RPMI7951 (cell line): ENCODE measurements around the gene SULT2A1. TPM values are rescaled to one million over a fixed set of nuclear protein-coding genes. Genes with fewer than 3 reads are reported as not detected.
"Not testable (repeated sequence)": the region's sequence is repeated elsewhere in the genome, so short reads cannot be mapped to it uniquely, and the experiment has no call there.

Source experiments
- DNase-seq: peaks from one replicate; pipeline ENCODE4 v3.0.0-alpha.2; 2012; ENCODE audit warnings: low read depth
- total RNA-seq: library from RNA; depleted of rRNA; stranded (reverse); fragments of >200 nt; shearing (Covaris generic); gene quantifications from 2 replicates; pipeline ENCODE4 v1.2.3, GENCODE V29; 2014; rRNA removed

Gene SULT2A1
- total RNA-seq, 1 experiment from 2014 or later, result not detected

DNA sequence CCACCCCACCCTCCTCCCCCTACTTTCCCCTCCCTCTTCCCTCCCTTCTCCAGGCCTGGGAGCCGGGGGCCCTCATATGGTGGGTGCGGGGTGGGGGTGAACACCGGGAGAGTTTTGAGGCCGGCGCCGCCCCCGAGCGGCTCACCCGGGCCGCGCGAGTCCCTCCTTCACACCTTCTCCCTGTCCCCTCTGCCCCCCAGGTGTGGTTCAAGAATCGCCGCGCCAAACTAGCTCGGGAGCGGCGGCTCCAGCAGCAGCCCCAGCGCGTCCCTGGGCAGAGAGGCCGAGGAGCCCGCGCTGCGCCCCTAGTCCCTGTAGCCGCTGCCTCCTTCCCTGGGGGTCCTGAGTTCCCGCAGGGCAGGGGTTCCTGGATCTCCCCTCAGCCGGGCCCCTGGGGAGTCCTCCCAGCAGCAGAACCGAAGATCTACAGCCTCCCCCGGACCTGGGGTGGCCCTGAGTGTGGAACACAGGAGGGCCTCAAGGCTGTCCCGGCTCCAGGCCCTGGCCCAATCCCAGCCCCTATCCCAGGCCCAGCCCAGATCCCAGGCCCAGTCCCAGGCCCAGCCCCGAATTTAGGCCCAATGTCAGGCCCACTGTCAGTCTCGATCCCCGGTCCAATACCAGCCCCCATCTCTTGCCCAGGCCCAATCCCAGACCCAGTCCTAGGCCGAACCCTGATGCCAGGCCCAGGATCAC is 25.4 kb downstream of the SULT2A1 start:
- DNase-seq, result no peak

DNA sequence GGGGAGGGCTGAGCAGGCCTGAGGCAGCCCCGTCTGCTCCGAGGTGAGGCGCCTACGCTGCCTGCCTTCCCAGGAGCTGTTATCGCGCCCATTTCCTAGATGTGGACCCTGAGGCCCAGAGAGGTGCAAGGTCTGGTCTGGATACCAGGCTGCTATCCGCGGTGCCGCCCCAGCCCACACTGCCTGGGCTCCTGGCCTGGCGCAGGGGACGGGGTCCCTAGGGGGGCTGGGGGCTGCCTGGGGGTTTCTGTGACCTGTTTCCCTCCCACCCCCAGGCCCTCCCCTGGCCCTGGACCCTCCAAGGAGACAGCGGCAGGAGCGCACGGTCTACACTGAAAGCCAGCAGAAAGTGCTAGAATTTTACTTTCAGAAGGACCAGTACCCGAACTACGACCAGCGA is 26.3 kb downstream of the SULT2A1 start:
- DNase-seq, result not testable (repeated sequence)

DNA sequence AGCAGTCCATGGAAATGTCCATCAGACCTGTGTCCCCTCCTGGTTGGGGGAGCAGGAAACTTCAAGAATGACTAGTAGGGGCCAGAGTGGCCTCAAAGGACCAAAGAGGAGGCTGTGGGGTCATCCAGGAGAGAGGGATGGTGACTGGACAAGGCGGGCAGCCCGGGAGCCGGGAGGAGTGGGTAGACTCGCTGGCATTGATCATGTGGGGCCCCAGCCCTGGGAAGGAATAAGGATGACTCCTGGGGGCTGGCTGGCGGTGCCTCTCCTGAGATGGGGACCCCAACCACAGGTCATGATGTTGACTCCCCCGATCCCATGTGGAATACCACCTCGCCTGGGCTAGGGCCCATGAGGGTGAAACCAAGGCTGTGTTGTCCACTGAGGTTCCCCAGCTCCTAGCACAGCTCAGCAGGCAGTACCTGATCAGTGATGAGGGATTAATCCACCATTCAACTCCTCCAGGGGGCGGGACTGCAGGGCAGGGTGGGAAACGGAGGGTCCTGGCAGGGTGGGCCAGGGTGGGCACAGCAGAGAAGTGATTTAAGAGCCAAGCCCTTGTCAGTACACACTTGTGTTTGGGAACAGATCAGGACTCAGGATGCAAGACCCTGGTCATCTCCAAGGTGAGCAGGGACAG is 27.3 kb downstream of the SULT2A1 start, which contains the start of gene TPRX2:
Gene TPRX2, plus strand, starts transcription at position 590 of the 640 bp plus-strand sequence. Its CDS starts 12 bp downstream, at position 602.
- not testable (repeated sequence) for DNase-seq

DNA sequence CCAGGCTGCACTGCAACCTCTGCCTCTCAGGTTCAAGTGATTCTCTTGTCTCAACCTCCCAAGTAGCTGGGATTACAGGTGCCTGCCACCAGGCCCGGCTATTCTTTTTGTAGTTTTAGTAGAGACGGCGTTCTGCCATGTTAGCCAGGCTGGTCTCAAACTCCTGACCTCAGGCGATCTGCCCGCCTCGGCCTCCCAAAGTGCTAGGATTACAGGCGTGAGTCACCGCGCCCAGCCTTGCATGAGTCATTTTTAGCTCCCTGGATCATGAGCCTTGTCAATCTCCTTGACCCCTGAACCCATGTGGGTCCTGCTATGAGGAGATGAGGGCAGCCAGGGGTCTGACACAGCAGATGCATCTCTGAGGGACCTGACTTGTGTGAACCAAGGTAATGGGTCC is 27.9 kb downstream of the SULT2A1 start:
- peak; percentile 67 for DNase-seq

DNA sequence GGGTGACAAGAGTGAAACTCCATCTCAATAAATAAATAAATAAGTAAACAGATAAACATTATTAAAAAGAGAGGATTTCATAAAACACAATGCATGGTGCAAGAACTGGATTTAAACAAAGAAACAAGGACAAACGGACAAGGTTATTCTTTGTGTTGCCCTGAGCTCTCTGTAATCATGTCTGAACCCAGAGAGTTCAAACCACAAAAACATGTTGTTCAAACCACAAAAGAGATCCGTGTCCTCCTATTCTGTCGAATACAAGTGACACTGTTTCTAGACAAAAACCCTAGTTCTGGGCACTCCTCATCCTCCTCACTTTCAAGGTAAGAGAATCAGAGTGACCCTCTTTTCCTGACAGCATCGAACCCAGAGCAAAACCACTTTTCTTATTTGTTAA is 31.7 kb downstream of the SULT2A1 start:
- no peak for DNase-seq

DNA sequence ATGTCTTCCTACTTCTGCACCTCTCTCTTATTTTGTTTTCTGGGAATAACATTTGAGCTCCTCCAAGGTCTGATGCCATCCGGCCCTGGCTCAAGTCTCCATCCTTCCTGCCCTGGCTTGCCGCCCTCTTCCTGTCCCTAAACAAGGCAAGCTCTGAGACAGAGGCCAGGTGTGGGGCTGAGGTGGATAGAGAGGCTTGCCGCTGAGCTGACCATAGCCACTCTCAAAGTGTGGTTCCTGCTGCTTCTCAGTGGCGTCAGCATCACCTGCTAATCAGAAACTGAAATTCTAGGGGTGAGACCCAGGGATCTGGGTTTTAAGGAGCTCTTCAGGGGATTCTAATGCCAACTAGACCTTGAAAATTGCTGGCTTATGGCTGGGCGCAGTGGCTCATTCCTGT is 33.1 kb downstream of the SULT2A1 start:
- DNase-seq, result no peak

DNA sequence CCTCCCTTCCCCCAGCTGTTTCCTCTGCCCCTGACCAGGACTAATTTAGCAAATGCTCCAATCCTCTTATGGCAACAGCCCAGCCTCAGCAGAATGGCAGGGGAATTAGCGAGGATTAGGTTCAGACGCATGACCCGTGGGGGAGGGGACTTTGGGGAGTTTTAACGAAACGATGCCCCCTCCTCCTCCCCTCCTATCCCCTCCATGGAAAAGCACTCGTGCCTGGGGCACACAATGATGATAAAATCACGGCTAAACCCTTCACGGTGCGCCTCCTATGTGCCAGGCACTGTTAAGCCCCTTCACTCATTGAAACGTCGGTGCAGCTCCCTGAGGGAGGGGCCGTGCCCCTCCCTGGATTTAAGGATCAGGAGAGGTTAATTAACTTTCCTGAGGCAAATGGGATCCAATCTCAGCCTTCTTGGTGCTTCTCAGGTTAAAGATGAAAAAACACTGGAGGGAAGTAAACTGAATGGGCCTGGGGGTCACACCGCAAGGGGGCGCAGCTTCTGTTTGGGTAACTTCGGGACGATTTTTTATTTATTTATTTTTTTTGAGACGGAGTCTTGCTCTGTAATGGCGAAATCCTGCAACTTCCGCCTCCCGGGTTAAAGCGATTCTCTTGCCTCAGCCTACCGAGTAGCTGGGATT is 37.2 kb downstream of the SULT2A1 start:
- DNase-seq, result no peak

DNA sequence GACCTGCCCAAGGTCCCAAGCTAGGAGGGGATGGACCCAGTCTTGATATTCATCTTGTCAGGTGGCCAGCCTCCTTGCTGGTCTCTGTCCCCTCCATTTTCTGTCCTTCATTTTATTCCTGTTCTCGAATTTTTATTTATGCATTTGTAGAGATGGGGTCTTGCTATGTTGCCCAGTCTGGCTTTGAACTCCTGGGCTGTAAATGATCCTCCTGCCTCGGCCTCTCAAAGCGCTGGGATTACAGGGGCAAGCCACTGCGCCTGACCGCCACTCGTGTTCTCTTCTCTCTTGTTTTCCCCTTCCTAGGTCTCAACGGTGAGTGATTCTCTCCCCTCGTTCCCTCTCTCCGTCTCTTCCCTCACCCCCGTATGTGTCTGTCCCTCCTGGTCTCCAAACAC is 37.7 kb downstream of the SULT2A1 start:
- no peak for DNase-seq

DNA sequence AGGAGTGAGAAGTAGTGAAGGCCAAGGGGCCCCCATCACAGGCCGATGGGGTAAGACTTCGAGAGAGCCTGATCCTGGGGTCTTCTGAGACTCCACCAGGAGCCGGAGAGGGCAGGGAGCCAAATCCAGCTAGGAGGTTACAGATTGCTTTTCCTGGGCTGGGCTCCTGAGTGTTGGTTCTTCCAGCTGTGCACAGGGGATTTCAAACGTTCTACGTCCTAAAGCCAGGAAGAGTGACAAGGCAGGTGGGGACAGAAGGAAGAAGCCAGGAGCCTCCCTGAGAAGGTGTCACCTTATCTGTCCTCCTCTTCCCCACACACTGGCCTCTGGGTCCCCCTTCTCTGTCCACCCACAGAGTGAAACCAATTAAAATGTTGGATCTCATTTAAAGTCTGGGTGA is 43.2 kb downstream of the SULT2A1 start:
- DNase-seq, result no peak

DNA sequence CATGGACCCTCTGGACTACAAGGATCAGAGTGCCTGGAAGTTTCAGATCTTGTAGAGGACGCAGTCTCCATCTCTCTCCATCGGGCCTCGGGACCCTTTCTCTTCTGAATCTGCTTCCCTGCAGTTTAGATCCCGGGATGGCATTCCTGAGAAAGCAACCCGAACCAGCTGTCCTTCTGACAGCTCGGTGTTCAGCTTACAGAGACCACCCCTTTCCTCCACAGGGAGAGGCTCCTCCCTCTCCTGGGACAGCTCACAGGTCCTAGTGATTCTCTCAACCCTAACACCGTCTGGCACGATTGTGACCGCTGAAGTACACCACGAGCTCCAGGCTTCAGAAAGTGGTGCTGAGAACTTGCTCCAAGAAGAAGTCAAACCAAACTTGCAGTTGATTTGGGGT is 46.2 kb downstream of the SULT2A1 start:
- DNase-seq, result no peak

DNA sequence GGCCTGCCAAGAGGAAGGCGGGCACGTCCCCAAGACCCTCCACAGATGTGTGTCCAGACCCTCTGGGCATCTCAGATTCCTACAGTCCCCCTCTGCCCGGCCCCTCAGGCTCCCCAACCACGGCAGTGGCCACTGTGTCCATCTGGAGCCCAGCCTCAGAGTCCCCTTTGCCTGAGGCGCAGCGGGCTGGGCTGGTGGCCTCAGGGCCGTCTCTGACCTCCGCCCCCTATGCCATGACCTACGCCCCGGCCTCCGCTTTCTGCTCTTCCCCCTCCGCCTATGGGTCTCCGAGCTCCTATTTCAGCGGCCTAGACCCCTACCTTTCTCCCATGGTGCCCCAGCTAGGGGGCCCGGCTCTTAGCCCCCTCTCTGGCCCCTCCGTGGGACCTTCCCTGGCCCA is 46.7 kb downstream of the SULT2A1 start:
- no peak for DNase-seq

DNA sequence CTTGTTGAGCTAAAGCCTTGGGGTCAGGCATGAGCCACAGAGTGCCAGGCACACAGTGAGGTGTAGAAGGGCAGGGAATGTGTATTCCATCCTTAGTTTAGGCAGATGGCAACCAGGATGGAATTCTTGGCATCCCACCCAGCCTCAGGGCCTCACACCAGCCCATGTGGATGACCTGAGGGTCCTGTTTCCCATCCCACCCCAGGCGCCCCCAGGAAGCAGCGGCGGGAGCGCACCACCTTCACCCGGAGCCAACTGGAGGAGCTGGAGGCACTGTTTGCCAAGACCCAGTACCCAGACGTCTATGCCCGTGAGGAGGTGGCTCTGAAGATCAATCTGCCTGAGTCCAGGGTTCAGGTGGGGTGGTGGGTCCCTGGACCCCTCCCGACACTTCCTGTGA is 50.1 kb downstream of the SULT2A1 start:
- no peak for DNase-seq

DNA sequence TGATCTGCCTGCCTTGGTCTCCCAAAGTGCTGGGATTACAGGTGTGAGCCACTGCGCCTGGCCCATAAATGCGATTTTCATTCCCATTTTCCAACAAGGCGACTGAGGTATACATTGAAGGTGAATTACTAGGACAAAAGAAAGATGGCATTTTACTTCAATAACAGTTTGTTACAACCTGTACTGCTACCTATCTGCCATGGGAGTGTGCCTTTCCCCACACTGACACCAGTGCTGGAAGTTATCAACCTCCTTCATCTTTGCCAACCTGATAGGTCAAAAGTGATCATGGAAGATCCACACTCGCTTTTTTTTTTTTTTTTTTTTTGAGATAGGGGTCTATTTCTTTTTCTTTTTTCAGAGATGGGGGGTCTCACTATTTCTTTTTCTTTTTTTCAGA is 53.4 kb downstream of the SULT2A1 start:
- no peak for DNase-seq

DNA sequence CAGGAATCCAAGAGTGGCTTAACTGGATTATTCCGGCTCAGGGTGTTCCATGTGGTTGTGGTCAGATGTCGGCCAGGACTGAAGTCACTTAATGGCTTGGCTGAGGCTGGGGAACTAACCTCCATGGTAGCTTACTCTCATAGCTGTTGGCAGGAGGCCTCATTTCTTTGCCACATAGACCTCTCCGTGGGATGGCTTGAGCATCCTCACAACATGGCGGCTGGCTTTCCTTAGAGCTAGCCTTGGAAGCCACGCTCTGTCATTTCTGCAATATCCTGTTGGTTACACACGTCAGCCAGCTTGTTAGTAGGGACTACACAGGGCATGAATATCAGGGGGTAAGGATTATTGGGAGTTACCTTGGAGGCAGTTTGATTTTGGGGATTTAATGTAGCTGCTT is 59.3 kb downstream of the SULT2A1 start:
- no peak for DNase-seq

DNA sequence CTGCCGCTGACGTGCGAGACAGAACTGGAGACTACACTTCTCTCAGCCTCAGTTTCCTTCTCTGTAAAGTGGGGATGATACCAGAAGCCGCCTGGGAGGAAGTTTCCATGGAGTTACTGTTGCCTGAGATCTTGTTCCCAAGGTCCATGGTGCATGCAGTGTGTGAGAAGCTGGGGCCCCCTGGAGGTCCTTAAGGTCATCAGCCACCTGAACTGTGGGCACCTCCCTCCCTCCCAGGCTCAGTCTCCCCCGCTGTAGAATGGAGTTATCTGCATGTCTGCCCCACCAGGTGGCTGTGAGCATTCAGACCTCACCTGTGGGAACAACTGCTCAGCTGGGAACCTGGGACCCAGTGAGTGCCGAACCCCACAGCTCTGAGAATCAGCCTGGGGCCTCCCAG is 61.7 kb downstream of the SULT2A1 start:
- DNase-seq, result no peak

DNA sequence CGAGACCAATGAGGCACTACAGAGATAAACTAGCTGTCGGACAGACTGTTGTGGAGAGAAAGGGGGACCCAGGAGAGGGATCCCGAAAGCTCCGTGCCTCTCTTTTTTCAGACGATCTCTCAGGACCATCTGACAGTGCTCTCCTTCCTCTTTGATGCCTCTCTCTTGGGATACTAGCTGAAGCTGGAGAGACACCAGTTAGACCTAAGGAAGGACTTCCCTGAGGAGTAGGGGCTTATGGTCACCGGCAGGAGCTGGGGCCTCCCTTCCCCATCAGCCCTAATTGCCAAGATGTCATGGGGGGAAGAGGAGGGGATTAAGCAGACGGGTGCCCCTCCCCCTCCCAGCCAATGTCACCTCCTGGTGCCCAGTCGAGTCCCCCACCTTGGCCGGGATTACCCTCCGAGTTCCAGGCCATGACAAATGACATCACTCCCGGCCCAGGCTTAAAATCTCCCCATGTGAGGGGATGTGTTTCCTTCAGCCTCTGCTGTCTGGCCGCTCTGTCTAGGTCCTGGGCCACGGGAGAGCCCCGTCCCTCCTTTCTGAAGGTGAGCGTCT is 64.6 kb downstream of the SULT2A1 start, which contains the start of gene CRX:
Gene CRX, plus strand, starts transcription at position 478 of the 561 bp plus-strand sequence. CDS start 12,507 bp downstream, outside the sequence.
- DNase-seq, result no peak

Other genes starting within 250 kb of the SULT2A1 start
- gene EHD2, start 172.9 kb downstream of the SULT2A1 start, total RNA-seq, result 65.1 and 67.4 TPM in 2 replicates
- 32.8 and 39.4 TPM in 2 replicates for gene NOP53, start 140.8 kb downstream of the SULT2A1 start, total RNA-seq
- gene SELENOW, start 107.6 kb downstream of the SULT2A1 start, total RNA-seq, result 689 and 818 TPM in 2 replicates
- not detected in 2 replicates for gene TPRX1, start 81.8 kb downstream of the SULT2A1 start, total RNA-seq
- gene CRX, start 64.4 kb downstream of the SULT2A1 start, total RNA-seq, result not detected in 2 replicates
- not detected in 2 replicates for gene TPRX2, start 27.1 kb downstream of the SULT2A1 start, total RNA-seq
- not detected in 2 replicates for gene BSPH1, start 105.9 kb upstream of the SULT2A1 start, total RNA-seq
- gene ELSPBP1, start 108.3 kb upstream of the SULT2A1 start, total RNA-seq, result not detected in 2 replicates
- not detected in 2 replicates for gene CABP5, start 157.8 kb upstream of the SULT2A1 start, total RNA-seq
- 5.9 and 6.8 TPM in 2 replicates for gene PLA2G4C, start 224.5 kb upstream of the SULT2A1 start, total RNA-seq